Neural progenitor cell (in vitro differentiated cells): ENCODE measurements around the gene SHROOM1.

Experiments
- CTCF ChIP-seq: fragments of 200-600 bp; sonication (generic); IDR thresholded peaks from 2 replicates; pipeline ENCODE4 v1.5.1; 2017; ENCODE audit warnings: antibody characterized with exemption, mild to moderate bottlenecking
- EZH2 ChIP-seq: fragments of 200-600 bp; sonication (generic); IDR thresholded peaks from 2 replicates; pipeline ENCODE4 v1.6.1; 2017; ENCODE audit warnings: antibody characterized with exemption, mild to moderate bottlenecking, moderate library complexity

DNA sequence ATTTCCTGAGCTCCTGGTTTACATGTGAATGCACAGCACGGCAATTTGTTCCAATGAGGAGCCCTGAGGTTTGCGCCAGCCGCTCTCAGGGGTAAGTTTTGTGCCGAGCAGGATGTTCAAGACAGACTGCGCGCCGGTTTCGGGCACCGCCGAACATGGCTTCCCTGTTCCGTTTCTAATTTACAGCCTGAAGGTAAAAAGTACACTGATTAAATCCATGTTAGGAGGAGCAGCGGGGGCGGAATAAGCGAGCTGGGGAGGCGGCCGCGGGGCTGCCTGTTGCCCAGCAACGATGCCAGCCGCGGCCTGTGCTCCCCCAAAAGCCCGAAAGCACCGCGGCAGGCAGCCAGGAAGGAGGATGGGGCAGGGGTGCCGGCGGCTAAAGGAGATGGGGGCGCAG lies 11.0 kb downstream of the SHROOM1 start:
- TF ChIP-seq EZH2 = no peak
- TF ChIP-seq CTCF = no peak
